GM18499 (cell line): ENCODE results near the gene VSIR.

ENCODE experiments used
- ATAC-seq: cut with Tn5 transposase; IDR thresholded peaks from one replicate; pipeline ENCODE4 v1.9.1; 2021; ENCODE audit warnings: moderate number of reproducible peaks; ENCODE audit not compliant: insufficient read depth, unreplicated experiment

Gene VSIR

DNA sequence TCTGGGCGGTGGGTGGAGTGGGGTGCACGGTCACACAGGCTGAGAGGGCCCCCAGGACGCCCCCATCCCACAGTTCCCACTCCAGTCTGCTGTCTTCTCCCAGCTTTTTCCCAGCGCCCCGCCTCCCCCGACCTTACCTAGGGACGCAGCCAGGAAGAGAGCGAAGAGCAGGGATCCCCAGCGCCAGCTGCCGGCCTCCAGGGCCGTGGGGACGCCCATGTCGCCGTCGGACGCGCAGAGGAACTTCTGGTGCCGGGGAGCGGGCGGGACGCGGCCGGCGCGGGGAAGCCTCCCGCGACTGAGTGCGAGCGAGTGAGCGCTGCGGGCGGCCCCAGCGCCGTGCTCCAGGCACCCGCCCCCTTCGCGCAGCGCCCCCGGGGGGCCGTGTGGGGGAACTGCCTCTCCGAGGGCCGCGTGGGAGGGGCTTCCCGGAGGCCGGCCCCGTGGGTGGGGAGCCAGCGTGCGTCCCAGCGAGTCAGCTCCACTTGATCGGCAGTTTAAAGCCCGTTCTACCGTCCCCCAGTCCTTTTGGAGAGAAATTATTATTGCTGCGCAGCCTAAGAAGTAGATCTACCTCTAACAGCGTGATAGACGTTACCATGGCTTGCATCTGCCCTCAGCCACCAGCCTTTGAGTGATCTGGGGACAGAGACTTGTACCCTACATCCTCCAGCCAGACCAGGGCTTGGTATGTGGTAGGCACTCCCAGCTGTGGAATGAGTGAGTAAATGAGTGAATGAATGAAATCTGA lies at the start of gene VSIR:
Gene VSIR, minus strand, starts transcription at position 300 of the 751 bp plus-strand sequence. Its CDS starts 81 bp downstream, at position 219.
- ATAC-seq: no peak

DNA sequence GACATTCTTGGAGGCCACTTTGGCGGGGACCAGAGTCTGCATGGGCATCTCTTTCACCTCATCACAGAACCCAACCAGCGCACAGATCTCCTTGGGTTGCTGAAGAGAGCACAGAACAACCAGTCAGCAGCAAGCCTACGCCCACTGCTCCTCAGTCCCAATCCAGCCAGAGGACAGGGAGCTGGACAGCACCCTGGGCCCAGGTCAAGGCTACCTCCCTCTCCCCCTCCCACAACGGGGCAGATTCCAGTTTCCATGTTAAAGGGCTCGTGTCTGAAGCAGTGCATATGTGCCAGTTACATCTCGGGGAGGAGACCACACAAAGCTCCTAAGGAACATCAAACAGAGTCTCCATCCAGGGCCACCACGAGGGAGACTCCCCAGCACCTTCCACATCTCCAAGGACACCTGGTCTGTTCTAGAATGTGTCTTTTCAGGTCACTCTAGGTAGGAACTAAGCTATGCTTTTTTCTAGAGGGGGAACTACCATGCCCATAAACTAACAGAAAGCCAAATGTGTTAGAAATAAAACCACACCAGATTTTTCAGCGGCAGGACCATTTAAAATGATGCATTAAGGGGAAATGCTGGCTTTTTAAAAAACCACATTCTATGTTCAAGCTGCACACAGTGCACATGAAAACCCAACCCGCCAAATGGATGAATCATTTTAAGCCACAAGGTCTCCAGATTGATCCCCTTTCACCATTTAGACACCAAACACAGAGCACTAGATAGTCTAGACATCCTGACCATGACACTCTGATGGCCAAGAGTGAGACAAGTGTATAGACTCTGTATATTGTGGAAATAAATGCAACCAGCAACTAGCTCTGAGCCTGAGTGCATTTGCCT lies 48.8 kb upstream of the VSIR start:
- ATAC-seq: no peak

DNA sequence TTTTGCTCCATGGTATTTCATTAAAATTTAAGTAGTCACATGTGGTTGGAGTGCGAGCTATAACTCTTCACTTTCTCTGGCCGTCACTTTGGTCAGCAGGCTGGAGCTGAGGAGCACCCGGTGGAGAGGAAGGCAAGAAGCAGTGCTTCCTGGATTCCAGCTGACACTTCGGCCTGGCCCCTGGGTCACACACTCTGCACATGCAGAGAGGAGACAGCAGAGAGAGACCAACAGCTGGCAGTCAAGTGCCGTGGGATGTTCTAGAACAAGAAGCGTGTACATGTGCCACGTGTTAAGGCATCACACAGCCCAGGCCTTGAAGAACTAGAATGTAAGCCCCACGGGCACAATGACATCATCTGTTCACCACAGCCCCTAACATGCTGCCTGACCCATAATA lies 47.6 kb upstream of the VSIR start:
- no peak for ATAC-seq

DNA sequence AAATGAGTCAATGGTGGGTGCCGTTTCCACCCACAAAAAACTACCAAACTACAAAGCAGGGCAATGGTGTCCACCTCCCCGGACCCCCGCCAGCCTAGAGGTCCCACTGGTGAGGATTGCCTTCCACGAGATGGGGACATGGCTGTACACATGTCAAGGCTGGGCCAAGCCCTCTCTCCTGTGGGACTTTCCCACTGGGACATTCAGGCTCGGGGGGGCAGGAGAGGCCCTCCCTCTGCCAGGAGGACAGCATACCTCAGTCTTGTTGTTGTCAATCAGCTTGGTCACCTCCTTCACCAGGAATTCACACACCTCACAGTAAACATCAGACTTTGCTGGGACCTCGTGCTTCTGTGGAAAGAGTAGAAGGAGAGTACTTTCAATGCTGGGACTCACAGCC lies 46.7 kb upstream of the VSIR start:
- ATAC-seq: no peak

DNA sequence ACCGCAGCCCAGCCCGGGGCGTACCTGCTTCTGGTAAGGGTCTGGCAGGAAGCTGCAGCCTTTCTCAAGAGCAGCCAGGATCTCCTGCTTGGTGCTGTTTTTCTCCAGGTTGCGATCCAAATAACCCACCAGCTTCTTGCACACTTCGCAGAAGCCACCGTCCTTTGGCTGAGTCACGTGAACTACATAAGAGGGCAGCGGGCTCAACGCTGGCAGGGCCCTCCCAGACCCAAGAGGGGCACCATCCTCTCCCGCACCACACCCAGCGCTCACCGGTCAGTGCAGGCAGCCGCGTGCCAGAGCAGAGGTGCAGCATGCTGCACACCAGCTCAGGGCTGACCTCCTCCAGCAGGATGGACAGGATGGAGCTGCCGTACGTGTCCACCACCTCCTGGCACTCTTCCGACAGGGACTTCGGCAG lies 46.1 kb upstream of the VSIR start:
- ATAC-seq: no peak

DNA sequence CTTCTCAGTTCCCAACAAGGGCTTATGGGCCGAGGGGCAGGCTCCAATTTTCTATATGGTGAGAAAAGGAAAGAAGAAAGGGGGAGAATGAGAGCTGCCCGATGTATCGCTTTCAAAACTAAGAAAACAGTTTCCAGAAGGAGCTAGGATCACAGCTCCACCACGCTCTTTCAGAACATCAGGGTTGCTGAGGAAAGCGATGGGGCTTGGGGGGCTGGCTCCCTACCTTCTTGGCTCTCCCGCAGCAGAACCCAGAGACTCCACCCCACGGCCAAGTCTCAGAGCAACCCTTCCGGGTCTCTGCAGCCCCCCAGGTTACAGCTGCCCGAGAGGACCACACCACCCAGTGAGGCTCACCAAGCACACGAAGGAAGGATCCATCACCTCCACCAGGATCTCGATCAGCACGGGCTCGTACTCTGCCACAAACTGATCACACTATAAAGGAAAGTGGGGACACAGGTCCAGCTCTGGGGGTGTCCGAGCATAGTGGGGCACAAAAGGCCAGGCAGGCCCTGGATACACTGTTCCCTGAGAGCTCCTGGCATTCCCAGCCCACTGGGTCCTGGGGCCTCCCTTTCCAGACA lies 45.4 kb upstream of the VSIR start:
- ATAC-seq: no peak

DNA sequence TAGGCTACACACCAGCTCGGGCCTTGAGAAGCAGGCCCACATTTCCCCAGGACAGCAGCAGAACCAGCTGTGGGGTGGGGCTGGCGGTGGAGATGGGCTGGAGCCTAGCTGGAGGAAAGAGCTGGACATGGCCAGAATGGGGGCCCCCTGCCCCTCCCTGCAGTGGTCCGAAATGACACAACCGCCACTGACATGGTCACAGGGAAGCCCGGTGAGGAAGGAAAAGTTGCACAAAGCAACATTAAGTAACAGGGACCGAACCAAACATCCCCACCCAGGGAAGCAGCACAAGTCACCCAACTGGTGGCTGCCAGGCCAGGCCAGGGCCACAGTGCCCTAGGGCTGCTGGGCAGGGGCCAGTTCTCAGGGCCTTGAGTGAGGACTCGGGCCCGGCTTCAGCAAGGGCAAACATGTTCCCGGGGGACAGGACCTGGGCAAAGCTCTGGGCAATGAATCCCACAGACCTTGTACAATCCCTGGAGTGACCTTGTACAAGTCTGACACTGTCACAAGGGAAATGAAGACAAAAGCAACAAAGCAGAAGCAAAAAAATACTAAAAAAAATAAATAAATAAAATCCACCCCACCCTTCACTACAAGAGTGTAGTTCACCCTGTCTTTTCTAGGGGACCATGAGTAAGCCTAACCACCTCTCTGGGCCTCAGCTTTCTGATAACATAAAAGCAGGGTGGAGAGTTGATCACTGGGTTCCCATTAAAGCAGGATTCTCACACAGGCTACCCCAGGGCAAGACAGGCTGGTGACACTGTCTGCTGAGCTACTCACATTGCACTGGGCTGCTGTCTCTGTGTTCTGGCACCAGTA lies 44.7 kb upstream of the VSIR start:
- no peak for ATAC-seq

DNA sequence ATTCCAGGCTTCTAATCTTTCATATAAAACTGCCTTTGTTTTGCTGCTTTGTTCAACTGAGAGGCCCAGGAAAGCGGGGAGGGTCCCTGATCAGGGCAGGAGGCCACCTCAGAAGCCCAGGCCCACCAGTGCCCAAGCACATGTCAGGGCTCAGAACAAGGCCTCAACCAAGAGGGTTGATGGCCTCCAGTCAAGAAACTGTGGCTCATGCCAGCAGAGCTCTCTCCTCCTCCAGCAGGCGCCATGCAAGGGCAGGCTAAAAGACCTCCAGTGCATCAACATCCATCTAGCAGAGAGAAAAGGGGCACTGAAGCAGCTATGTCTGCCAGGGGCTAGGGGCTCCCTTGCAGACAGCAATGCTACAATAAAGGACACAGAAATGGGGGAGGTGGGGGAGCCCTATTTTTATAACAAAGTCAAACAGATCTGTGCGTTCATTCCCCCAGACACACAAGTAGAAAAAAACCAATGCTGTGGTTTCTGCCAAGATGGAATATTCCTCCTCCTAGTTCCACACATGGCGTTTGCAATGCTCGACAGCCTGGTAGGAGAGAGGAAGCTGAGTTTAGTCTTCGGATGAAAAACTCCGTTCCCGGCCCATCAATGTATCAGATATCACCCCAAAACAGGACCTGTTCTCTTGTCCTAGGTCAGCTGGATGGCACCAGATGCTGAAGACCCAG lies 43.8 kb upstream of the VSIR start:
- no peak for ATAC-seq

DNA sequence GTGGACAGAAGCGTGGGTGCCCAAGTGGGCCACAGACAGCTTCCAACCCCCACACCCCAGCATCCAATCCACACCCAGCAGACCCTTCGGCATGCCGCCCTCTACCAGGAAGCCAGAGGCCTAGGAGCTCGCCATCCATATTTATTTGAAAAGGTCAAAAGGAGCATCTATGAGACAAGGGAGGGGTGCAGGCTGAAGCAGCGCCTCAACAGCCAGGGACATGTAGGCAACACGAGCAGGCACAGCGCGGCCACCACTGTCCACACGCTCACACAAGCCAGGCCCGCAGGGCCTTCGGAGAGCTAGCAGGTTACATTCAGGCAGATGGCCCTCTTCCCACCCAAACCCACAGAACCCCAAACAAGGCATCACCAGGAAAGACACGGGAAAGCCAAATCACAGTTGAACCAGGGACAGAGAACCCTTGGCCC lies 43.1 kb upstream of the VSIR start:
- ATAC-seq: no peak

DNA sequence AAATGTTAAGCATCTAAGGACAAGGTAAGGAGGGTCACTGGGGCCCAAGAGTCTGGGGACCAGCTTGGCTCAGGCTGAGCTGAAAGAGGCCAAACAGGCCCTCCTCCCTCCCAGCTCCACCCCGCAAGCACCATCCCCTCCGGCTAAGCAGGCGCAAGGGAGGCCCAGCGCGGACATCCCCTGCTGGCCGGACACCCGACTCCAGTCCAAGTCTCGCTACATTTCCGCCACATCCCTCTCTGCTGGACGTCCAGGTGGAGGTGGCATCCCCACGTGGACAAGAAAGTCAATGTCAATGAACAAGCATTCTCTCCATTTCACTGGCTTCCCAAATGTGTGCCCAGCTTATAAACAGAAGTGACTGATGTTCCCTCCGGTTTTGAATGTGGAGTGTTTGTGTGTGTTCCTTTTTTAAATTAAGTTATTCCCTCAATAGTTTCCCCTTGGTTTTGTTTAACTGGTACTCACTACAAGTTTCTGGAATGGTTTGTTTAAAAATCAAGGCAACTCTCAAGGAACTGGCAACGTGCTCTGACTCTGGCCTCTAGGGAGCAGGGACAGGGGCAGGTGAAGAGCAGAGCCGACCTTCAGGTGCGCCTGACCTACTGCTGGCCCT lies 42.3 kb upstream of the VSIR start:
- ATAC-seq: no peak

DNA sequence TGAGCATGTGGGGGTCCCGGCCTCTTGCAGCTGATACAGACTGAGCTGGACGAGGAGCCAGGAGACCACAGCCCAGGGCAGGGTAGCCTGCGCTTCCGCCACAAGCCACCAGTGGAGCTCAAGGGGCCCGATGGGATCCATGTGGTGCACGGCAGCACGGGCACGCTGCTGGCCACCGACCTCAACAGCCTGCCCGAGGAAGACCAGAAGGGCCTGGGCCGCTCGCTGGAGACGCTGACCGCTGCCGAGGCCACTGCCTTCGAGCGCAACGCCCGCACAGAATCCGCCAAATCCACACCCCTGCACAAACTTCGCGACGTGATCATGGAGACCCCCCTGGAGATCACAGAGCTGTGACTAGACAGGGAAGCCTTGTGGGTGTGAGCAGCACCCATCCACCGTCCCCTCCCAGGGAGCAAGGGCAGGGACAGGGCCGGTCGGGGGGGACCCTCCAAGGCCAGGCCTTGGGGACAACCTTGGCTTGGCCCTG lies 41.6 kb upstream of the VSIR start:
- no peak for ATAC-seq

DNA sequence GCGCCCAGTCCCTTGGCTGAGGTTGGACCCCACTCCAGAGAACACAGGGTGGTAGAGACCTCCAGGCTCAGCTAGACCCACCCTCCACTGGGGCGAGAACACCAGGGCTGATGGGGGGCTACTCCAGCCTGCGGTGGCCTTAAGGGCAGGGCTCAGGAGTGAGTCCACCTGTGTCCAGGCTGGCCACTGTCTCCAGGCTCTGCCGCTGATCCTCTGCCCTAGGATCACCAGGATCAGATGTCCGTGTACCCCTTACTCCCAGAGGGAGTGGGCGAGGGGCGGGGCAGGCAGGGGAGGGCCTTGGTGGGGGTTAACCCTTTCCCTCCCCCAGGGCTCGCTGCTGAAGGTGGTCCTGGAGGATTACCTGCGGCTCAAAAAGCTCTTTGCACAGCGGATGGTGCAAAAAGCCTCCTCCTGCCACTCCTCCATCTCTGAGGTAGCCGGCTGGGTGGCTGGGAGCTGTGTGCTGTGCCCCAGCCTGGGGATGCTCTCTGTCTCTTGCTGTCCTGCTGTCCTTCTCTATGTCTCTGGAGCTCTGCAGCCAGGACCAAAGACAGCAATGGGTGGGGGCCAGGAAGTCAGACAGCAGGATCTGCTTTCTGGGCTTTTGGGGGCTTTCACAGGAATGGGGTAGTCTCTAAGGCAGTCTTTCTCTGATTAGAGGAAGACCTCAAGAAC lies 39.7 kb upstream of the VSIR start:
- ATAC-seq: no peak

DNA sequence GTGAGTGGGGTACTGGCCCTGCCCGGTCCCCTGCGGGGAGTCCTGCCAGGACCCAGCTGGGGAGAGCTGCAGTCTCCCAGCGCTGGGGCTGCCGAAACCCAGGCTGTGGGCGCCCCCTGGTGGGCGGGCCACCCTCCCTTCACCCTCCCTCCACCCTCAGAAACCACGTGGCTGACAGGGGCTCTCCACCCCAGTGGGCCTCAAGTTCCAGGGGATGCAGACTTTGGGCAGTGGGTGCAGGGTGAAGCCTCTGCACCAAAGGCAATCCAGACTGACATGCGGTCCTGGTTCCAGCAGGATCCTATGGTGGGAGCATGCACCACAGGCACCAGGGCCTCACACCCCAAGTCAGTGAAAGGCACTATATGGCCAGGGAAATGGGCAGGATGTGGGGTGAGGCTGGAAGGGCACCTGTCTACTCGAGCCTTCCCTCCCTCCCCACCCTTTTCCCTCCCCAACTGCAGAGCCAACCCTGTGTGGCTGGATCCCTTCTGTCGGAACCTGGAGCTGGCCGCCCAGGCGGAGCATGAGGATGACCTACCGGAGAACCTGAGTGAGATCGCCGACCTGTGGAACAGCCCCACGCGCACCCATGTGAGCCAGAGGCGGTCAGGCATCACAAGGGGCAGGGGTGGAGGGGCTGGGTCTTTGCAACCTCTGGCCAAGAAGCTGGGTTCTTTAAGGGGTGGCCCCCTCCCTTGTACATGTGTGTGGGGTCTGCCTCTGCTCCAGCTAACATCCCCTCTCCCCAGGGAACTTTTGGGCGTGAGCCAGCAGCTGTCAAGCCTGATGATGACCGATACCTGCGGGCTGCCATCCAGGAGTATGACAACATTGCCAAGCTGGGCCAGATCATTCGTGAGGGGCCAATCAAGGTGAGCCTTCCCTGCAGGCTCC lies 38.9 kb upstream of the VSIR start:
- no peak for ATAC-seq

DNA sequence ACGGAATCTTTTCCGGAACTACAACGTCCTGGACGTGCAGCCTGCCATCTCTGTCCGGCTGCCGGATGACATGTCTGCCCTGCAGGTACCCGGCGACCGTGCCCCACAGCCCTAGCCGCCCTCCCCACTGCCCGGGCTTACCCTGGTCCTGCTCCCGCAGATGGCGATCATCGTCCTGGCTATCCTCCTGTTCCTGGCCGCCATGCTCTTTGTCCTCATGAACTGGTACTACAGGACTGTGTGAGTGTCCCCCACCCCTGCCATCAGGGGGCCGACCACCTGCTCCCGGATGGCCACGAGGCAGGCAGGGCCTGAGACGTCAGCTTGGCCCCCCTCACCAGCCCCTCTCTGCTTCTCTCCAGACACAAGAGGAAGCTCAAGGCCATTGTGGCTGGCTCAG lies 38.0 kb upstream of the VSIR start:
- ATAC-seq: no peak

DNA sequence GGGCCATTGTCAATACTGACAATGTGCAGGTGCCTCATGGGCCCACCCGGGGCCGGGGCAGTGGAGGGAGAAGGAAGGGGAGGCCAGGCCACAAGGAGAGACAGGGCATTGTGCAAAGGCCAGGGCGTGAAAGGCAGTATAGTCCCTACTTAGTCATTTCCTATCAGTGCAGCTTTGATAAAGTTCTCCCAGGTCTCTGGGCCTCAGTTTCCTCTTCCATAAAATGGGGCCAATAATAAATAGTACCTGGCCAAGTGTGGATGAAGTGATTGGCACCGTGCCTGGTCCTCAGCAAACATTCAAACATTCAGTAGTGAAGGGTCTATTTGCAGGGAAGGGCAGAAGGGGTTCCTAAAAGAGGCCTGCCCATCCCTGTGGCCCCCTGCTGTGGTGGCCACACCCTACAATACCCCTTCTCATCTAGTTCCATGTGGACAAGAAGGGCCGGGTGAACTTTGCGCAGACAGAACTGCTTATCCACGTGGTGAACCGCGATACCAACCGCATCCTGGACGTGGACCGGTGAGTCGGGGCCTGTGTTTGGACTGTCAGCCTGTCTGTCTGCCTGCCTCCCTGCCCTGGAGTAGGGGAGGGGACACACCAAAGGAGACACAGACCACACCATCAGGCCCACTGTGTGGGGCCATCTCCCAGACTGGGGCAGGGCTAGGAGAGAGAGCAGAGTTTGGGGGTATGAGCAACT lies 36.9 kb upstream of the VSIR start:
- no peak for ATAC-seq

DNA sequence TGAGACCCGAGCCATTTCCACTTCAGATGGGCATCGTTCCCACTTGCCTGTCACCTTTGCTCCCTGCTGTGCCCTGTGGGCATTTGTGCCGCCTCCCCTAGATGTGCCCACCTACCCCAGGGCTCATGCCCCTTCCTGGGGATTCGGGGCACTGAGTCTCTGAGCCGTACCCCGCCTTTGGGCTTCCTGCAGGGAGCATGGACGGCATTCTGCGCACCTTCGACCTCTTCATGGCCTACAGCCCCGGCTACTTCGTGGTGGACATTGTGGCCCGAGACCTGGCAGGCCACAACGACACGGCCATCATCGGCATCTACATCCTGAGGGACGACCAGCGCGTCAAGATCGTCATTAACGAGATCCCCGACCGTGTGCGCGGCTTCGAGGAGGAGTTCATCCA lies 36.3 kb upstream of the VSIR start:
- no peak for ATAC-seq
